ENCODE results near the gene EBF4.

DNA sequence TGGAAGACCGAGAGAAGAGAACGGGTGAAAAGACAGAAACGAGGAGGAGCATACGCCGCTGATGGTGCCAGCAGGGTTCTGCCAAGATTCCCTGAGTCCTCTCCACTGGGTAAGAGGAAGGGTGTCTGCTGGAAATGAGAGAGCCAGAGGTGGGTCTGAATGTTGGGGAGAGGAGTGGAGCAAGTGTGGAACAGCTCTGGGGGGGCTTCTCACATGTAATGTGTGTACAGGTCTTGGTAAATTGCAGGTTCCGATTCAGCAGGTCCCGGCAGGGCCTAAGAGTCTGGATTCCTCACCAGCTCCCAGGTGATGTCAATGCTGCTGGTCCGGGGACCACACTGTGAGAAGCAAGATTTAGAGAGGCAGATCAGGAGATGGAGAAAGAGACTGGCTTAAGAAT is 1.5 kb upstream of the EBF4 start:
- TF ChIP-seq POLR2A (IDR thresholded peaks at IDR 0.05) (no peak), POLR2AphosphoS5 (IDR thresholded peaks at IDR 0.05) (no peak)
- TF ChIP-seq, protein P1, sequence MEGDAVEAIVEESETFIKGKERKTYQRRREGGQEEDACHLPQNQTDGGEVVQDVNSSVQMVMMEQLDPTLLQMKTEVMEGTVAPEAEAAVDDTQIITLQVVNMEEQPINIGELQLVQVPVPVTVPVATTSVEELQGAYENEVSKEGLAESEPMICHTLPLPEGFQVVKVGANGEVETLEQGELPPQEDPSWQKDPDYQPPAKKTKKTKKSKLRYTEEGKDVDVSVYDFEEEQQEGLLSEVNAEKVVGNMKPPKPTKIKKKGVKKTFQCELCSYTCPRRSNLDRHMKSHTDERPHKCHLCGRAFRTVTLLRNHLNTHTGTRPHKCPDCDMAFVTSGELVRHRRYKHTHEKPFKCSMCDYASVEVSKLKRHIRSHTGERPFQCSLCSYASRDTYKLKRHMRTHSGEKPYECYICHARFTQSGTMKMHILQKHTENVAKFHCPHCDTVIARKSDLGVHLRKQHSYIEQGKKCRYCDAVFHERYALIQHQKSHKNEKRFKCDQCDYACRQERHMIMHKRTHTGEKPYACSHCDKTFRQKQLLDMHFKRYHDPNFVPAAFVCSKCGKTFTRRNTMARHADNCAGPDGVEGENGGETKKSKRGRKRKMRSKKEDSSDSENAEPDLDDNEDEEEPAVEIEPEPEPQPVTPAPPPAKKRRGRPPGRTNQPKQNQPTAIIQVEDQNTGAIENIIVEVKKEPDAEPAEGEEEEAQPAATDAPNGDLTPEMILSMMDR (IDR thresholded peaks at IDR 0.05) = no peak

Measured in prostate gland (tissue), 2 donors.